GM19238 (cell line): Measurements from ENCODE around the gene SCAMP1.

Experiments used
- DNase-seq: peaks from one replicate; pipeline ENCODE4 v3.0.0; 2011; ENCODE audit warnings: low spot score; ENCODE audit not compliant: insufficient read length

The SCAMP1 gene

GRCh38 chr5:78492224-78492623 is 131.8 kb downstream of the SCAMP1 start:
- DNase-seq: no peak

GRCh38 chr5:78492650-78493049 is 132.2 kb downstream of the SCAMP1 start:
- DNase-seq: no peak

GRCh38 chr5:78495800-78496199 is 135.4 kb downstream of the SCAMP1 start:
- DNase-seq: no peak

DNA sequence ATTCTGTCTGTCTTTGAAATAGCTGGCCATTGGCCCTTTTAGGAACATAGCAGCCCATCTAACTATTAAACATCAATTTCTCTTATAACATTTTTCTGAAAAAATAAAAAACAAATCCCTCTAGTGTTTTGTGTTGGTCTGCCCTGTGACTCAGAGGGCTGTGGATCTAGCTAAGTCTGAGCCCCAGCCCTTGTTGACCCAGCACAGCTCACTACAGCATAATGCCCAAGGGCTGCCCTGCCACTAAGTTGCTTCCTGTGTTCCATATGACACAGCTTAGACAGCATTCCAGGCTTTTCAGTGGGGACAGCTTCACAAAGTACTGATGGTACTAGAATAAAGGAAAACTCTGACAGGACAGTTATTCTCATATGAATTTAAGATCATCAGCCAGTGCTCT is 136.0 kb downstream of the SCAMP1 start:
- DNase-seq: no peak

- DNase-seq: no peak
Observed at GRCh38 chr5:78497573-78498533, 137.4 kb downstream of the SCAMP1 start.

DNA sequence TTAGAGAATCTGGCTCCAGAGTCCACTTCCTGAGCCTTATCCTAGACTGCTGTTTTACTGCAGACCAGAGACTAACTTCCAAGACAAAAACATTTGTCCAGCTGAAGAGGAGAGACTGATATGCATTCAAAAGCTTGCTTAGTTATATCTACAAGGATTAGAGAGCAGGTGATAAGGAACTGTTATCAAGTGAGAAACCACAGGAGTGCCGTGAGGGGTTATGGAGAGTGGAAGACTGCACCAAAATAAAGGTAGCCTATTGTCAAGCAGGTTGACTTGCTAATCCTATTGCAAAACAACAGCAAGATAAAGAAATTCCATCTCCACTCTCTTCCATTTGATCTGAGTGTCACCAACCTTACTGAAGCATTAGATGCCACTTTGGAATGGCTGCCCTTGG is 139.1 kb downstream of the SCAMP1 start:
- no peak for DNase-seq

- DNase-seq: no peak
Observed at GRCh38 chr5:78500028-78500427, 139.6 kb downstream of the SCAMP1 start.

DNA sequence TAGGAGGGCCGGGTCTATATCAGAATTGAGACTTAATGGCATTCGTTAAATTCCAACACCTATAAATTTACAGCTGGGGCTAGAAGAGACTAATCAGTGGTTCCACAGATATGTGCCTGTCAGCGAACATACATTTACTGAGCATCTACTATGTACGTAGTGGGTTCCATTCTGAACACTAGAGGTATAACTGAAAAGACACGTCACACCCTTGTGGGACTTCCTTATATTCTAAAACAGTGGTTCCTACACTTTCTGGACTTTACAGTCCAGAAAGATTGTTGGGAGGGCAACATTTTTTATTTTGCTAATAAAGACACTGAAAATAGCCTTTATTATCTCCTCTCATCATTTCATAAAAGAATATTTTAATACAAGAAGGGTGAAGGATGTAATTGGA is 140.5 kb downstream of the SCAMP1 start:
- no peak for DNase-seq

DNA sequence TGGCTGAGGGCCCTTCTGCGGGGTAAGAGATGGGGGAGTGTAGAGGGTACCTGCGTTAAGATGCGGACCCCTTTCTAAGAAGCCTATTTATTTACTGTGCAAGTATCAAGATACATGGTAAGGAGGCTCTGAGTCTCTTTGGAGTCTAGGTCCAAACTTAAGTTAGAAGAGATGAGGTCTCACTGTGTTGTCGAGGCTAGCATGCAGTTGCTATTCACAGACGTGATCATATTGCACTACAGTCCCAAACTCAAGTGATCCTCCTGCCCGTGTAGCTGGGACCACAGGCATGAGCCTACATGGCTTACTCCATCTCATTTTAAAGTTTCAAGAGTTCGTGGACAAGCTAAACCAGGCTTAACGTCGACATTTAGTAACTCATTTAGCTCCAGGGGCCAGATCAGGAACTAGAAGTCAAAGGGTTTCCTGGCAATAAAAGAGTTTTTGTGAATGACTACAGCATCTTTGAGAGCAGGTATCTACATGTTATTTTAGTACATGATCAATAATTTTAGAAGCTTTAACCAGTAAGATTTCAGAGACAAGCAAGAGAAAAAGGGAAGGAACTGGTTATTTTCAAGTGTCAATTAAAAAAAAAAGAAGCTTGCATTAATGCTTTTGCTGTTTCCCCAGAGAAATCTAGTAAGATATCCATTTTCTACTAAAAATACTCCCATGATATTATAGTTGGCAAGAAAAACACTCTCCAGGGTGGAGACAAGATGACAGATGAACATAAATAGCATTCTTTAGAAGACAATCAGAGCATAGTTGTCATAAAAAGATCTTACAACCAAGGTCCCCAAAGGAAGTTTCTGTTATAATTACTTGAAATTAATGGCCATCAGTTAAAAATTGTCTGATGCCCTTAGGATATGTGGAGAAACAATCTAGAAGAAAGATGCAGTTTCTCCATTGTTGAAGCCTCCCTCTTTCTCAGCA is 141.3 kb downstream of the SCAMP1 start:
- DNase-seq: no peak

DNA sequence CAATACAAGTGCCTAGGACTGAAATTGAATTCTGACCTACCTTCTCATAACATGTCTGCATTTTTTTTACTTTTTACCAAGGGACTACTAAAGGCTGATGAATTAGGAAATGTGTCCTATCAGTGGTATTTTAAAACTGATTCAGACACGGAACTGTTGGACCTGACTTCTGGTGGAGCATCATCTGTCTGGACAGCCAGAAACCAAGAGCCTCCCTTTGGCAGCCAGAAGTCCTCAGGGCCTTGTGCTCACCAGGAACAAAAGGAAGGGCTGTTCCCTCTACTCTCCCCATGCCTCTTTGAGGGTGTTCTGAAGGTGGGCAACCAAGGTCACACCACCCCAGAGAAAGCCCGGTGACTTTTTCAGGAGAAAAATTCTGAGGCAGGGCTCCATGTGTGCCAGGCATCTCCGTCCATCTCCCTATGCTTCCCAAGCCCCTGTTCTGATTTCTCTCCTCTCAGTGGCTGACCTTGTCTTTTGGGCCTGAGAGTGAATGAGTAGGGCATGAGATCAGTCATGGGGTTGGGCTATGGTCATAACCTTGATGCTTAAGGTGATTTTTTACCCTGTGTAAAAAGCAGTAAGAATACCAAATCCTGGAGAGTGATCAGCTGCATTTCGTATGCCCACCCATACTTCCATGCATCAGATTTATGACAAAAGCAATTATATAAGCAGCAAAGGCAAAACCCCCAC is 143.7 kb downstream of the SCAMP1 start:
- no peak for DNase-seq

DNA sequence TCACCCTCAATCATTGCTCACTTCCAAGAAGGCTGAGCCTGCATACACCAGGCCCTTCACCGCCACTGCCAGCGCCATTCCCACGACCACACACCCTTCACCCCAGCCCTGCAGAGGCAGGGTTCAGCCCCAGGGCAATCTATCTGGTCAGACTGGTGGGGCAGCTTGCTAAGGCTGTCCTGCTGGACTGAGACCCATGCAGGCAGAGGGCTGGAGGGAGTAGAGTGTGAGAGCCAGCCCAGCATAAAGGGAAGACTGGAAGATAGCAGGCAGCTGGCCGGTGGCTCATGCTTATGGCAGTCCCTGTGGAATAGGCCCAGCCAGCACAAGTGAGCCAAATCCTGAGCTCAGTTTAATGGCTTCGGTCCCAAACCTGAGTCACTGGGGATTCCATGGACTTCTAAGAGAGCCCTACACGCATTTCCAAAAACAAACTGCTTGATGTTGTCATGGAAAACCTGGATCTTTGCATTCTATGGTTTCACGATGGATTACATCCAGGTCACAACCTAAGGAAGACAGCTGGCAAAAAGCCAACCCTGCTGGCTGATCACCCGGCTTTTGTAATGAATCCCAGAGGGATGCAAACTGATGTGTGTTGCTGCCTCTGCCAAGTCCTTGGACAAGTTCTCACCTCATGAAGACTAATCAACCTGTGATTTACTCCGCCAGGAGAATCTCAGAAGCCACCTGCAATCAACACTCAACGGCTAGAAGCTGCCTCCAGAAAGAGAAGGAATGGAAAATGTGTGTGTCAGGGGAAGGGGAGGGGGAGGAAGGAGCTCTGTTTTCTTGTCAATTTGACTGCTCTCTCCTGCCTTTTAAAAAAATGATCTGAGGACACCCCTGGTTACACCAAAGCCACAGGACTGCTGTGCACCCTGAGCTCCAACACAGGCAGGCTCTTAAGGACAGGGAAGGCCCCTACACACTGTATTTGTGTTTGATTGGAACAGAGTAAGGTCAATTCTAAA is 144.6 kb downstream of the SCAMP1 start:
- no peak for DNase-seq

GRCh38 chr5:78505860-78506259 is 145.4 kb downstream of the SCAMP1 start:
- DNase-seq: no peak

DNA sequence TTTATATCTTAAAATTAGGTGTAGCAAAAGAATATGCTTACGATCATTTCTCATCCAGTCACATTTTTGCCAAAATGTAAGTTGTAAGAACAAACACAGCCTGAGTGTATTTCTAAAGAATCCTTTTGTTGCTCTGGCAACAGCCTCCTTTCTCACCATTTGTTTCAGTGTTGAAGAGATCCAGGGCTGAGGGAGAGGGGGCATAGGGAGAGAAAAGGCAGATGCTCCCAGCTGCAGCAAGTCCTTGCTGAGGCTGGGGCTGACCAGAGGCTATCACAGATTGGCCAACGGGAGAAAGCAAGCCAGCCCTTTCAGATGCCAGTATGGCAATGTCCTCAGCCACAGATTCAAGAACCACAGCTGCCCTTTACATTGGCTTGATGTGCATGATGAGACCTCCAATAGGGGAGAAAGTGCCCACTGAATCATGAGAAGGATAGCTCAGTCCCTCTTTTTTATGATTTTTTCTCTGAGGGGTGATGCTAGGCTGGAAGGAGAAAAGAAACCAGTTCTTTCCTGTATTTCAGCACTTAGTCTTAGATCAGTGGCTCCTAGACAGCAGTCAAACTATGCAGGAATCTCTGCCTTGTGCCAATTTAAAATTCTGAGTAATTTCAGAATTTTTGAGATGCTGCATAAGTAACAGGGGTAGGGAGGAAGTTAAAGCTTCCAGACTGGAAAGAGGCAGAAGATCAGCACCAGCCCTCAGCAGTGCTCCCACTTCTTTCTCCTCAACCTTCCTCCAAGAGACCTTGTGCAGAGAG is 146.0 kb downstream of the SCAMP1 start:
- DNase-seq: no peak

DNA sequence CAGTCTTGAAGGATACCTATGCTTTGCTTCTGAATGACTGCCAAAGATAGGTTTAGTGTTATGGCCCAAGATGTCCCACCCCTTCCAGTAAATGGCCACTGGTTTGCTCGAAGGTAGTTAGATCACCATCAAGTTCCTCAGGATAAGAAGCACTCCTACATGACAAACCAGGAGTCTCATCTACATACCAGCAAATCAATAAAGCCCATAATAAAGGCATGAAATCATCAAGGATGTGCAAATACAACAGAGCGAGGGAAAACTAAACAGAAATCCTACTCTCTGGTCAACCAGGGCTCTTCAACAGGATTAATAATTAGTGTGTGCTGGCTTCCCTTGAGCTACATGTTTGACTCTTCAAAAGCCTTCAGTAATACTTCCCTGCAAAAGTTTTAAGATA is 147.1 kb downstream of the SCAMP1 start:
- no peak for DNase-seq

GRCh38 chr5:78508186-78508765 is 147.9 kb downstream of the SCAMP1 start:
- no peak for DNase-seq

DNA sequence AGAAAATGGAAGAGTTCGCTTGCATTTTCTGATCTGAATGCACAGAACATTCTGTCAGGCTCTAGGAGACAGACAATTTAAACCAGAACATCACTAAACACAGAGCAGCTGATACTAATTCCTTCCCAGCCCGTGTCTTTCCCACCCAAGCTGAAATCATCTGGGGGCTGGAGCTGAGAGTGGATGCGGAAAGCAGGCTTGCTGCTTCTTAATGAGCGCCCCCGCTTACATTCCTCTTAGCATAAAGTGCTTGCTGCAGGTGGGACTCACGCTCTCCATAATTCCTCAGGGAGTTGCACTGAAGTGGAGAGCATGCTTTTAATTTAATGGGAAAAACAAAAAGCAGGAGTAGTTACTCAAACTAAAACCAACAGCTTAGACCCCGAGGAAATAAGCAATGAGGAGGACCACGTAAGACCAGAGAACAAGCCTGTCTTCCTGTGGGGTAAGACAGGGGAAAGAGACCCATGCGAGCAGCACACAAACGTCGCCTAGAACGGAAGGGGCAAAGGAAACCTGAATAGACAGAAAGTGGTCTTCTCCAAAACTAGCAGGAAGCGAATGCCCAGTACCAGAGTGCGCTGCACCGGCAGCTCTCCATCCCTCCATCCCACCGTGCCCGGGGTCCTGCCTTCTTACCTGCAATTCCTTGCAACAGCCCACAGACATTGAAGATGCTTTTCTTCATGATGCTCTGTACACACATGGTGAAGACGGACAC is 148.9 kb downstream of the SCAMP1 start:
- no peak for DNase-seq

- peak; percentile 67 for DNase-seq
Observed at GRCh38 chr5:78509884-78510769, 149.7 kb downstream of the SCAMP1 start.
